ENCODE measurements around the gene COL4A3. TPM values are rescaled to one million over a fixed set of nuclear protein-coding genes. Genes with fewer than 3 reads are reported as not detected.

The COL4A3 gene
- total RNA-seq, 1 experiment from 2014 or later, result 0.15 TPM

GRCh38 chr2:227325839-227326195 is 161.4 kb downstream of the COL4A3 start:
- no peak overlapping the region for H4K91ac ChIP-seq (ENCODE audit: insufficient read length, low read depth, low read length)
- no peak overlapping the region for H2BK12ac ChIP-seq (ENCODE audit: insufficient read length, low read depth, low read length)
- H2AK5ac ChIP-seq (ENCODE audit: insufficient read length, low read length), result no peak overlapping the region
- no peak overlapping the region for H3T11ph ChIP-seq (ENCODE audit: low read length)
- TF ChIP-seq CTCF (conservative IDR thresholded peaks at IDR 0.05), result no peak
- no peak overlapping the region for H4K5ac ChIP-seq (ENCODE audit: insufficient read length, low read depth, low read length)
- Mint-ChIP-seq H3K4me3 (peak overlapping the region; percentile 93 to 94), H3K36me3 (ENCODE audit: insufficient read depth in 1 of 3, low read depth in 3 of 3) (peaks cover 25 to 43% (median 33%) of the 10 kb centered on the region in 3 experiments), H3K27me3 (ENCODE audit: low read depth) (no peaks in the 10 kb centered on the region), H3K9me3 (peaks cover 32 to 34% of the 10 kb centered on the region in 2 experiments), H3K4me1 (peaks cover 33 to 41% of the 10 kb centered on the region in 2 experiments), H3K27ac (peak overlapping the region; percentile 90 to 99 (median 96); a peak in 6 of 7 replicates)
- H3K27me3 ChIP-seq (ENCODE audit: insufficient read depth, low read length), result no peaks in the 10 kb centered on the region
- peaks cover 6% of the 10 kb centered on the region for H3K23me2 ChIP-seq (ENCODE audit: insufficient read length, low read depth, low read length, poor library complexity, severe bottlenecking)
- H3K56ac ChIP-seq (ENCODE audit: insufficient read length, low read depth, low read length), result no peak overlapping the region
- H3K23ac ChIP-seq (ENCODE audit: insufficient read length, low read depth, low read length), result no peak overlapping the region
- no peak overlapping the region for H3K18ac ChIP-seq (ENCODE audit: insufficient read length, low read depth, low read length)
- peak overlapping the region; percentile 60 for H3K14ac ChIP-seq (ENCODE audit: insufficient read depth, low read length)
- H2BK15ac ChIP-seq (ENCODE audit: low read depth, low read length), result no peak overlapping the region
- no CpG with 5 or more reads among the region's 13 CpGs for WGBS (ENCODE audit: extremely low coverage, insufficient read length, low lambda C conversion rate)
- H4K20me1 ChIP-seq (ENCODE audit: control insufficient read depth, insufficient read depth, insufficient read length), result no peaks in the 10 kb centered on the region
- peak overlapping the region; percentile 95 for H3K4me2 ChIP-seq (ENCODE audit: insufficient read depth, insufficient read length, low read length)
- H3K4ac ChIP-seq (ENCODE audit: low read depth, low read length), result no peak overlapping the region
- no peak overlapping the region for H4K8ac ChIP-seq (replicated peaks; ENCODE audit: insufficient read length, low read depth, low read length)
- H3K9me3 ChIP-seq (ENCODE audit: control insufficient read depth, low read depth, low read length), result no peaks in the 10 kb centered on the region
- H3K79me1 ChIP-seq (ENCODE audit: insufficient read depth, low read depth, low read length, poor library complexity, severe bottlenecking), result no peaks in the 10 kb centered on the region
- H2BK120ac ChIP-seq (ENCODE audit: low read depth, low read length, poor library complexity, severe bottlenecking), result no peak overlapping the region
- no peak overlapping the region for H2BK20ac ChIP-seq (ENCODE audit: low read depth, low read length, poor library complexity, severe bottlenecking)
- no peak overlapping the region for H2AFZ ChIP-seq (ENCODE audit: low read length)
- DNase-seq, result peak; percentile 53
- peaks cover 2% of the 10 kb centered on the region; the same call in 1 of the 2 replicates for H3K79me2 ChIP-seq (ENCODE audit: insufficient read depth, low read length)
- H3K27ac ChIP-seq (ENCODE audit: insufficient read length, low read depth, low read length), result no peak overlapping the region
- H2BK5ac ChIP-seq (ENCODE audit: insufficient read length, low read length), result no peak overlapping the region
- peak overlapping the region; percentile 90 for H3K9ac ChIP-seq (ENCODE audit: extremely low read depth, insufficient read length, low read length)
- H3K4me1 ChIP-seq (ENCODE audit: insufficient read depth, low read length), result no peaks in the 10 kb centered on the region; the same call in 1 of the 2 replicates
